Measurements from ENCODE around the gene GOLGA6C. TPM values are rescaled to one million over a fixed set of nuclear protein-coding genes. Genes with fewer than 3 reads are reported as not detected.
A peak's percentile ranks its signal among the peaks of the same experiment; 100 is the strongest.

GOLGA6C gene
- total RNA-seq, 1 experiment from 2014 or later = not detected

GRCh38 chr15:75214293-75215096, 43.6 kb upstream of the GOLGA6C start:
- Histone ChIP-seq H2AFZ (ENCODE audit: low read length) (no peak overlapping the region), H3K9me3 (ENCODE audit: control insufficient read depth, low read depth, low read length) (no peaks in the 10 kb centered on the region), H4K8ac (replicated peaks; ENCODE audit: insufficient read length, low read depth, low read length) (no peak overlapping the region), H2BK20ac (ENCODE audit: low read depth, low read length, poor library complexity, severe bottlenecking) (no peak overlapping the region), H3K4me1 (ENCODE audit: insufficient read depth, low read length) (peaks cover 2% of the 10 kb centered on the region; the same call in 1 of the 2 replicates), H3K14ac (ENCODE audit: insufficient read depth, low read length) (no peak overlapping the region), H2BK120ac (ENCODE audit: low read depth, low read length, poor library complexity, severe bottlenecking) (no peak overlapping the region), H3K4me2 (ENCODE audit: insufficient read depth, insufficient read length, low read length) (no peak overlapping the region), H3T11ph (ENCODE audit: low read length) (no peak overlapping the region), H3K27me3 (ENCODE audit: insufficient read depth, low read length) (no peaks in the 10 kb centered on the region), H4K5ac (ENCODE audit: insufficient read length, low read depth, low read length) (no peak overlapping the region), H3K79me2 (ENCODE audit: insufficient read depth, low read length) (0 out of 2 replicates have a peak, but pooled peaks cover 2% of the 10 kb centered on the region), H3K4ac (ENCODE audit: low read depth, low read length) (no peak overlapping the region), H3K56ac (ENCODE audit: insufficient read length, low read depth, low read length) (no peak overlapping the region), H4K91ac (ENCODE audit: insufficient read length, low read depth, low read length) (no peak overlapping the region), H3K18ac (ENCODE audit: insufficient read length, low read depth, low read length) (no peak overlapping the region), H3K79me1 (ENCODE audit: insufficient read depth, low read depth, low read length, poor library complexity, severe bottlenecking) (no peaks in the 10 kb centered on the region), H2BK5ac (ENCODE audit: insufficient read length, low read length) (no peak overlapping the region), H4K20me1 (ENCODE audit: control insufficient read depth, insufficient read depth, insufficient read length) (no peaks in the 10 kb centered on the region), H3K23me2 (ENCODE audit: insufficient read length, low read depth, low read length, poor library complexity, severe bottlenecking) (no peaks in the 10 kb centered on the region), H2BK12ac (ENCODE audit: insufficient read length, low read depth, low read length) (no peak overlapping the region), H2AK5ac (ENCODE audit: insufficient read length, low read length) (no peak overlapping the region), H3K27ac (ENCODE audit: insufficient read length, low read depth, low read length) (no peak overlapping the region), H2BK15ac (ENCODE audit: low read depth, low read length) (no peak overlapping the region), H3K23ac (ENCODE audit: insufficient read length, low read depth, low read length) (no peak overlapping the region), H3K9ac (ENCODE audit: extremely low read depth, insufficient read length, low read length) (no peak overlapping the region)
- TF ChIP-seq CTCF (conservative IDR thresholded peaks at IDR 0.05) = no peak
- H3K36me3 Mint-ChIP-seq (ENCODE audit: insufficient read depth in 1 of 3, low read depth in 3 of 3) = peaks cover 14 to 32% (median 30%) of the 10 kb centered on the region in 3 experiments
- no peak overlapping the region for H3K4me3 Mint-ChIP-seq
- peak; percentile 59 for DNase-seq
- no CpG with 5 or more reads among the region's 13 CpGs for WGBS (ENCODE audit: extremely low coverage, insufficient read length, low lambda C conversion rate)
- peaks cover 7% of the 10 kb centered on the region for H3K27me3 Mint-ChIP-seq (ENCODE audit: low read depth)
- H3K27ac Mint-ChIP-seq = peak overlapping the region in 1 of 3 experiments; percentile 71; a peak in 3 of 7 replicates
- peaks cover 17 to 18% of the 10 kb centered on the region in 2 experiments for H3K4me1 Mint-ChIP-seq
- H3K9me3 Mint-ChIP-seq = no peaks in the 10 kb centered on the region

Data from H9 (cell line).